Endothelial cell of umbilical vein (primary cell): Measurements from ENCODE around the gene RAB3C. TPM values are rescaled to one million over a fixed set of nuclear protein-coding genes. Genes with fewer than 3 reads are reported as not detected.

Experiments used
- BruUV-seq: library from RNA; stranded (reverse); fragments of 400-500 nt; replicated peaks from 2 replicates; lab custom pipeline; 2021; lab: Mats Ljungman, UMichigan
- CTCF ChIA-PET: fragments of 300-600, 350-600 bp; sonication (Branson Sonifier 250); formaldehyde crosslinking; loops from one replicate; lab custom pipeline; 2021; ENCODE audit warnings: antibody characterized with exemption, inconsistent platforms; lab: Charles Lee
- POLR2A ChIA-PET: fragments of 300-600, 350-600 bp; sonication (Branson Sonifier 250); formaldehyde crosslinking; loops from one replicate; lab custom pipeline; 2021; ENCODE audit warnings: antibody characterized with exemption, inconsistent platforms; lab: Charles Lee
- DNase-seq: peaks from one replicate; pipeline ENCODE4 v3.0.0-alpha.2; 2011; ENCODE audit warnings: low read depth, low spot score
- FAIRE-seq: peaks from 2 replicates; lab custom pipeline; 2011; peaks lifted over from hg19 to GRCh38; lab: Jason Lieb, UNC
- H2AFZ ChIP-seq: 2 replicates; pipeline ENCODE4 v1.6.0; 2012; ENCODE audit warnings: low read depth, low read length, control low read depth, inconsistent platforms
- H3K27ac ChIP-seq: 2 replicates; pipeline ENCODE4 v1.5.1; 2011; ENCODE audit warnings: low read depth, mild to moderate bottlenecking, control low read depth, low read length, moderate library complexity; ENCODE audit not compliant: insufficient read depth
- H3K27me3 ChIP-seq, 2 experiments: 2 replicates each; pipeline versions ENCODE4 v1.6.0 to v1.6.1; 2011; ENCODE audit warnings: low read length in 2 of 2, mixed read lengths in 1 of 2; ENCODE audit not compliant: control insufficient read depth in 2 of 2, insufficient read depth in 2 of 2
- H3K36me3 ChIP-seq, 2 experiments: 2 replicates in 1 of 2; 3 replicates in 1 of 2; pipeline ENCODE4 v1.5.1; 2011; ENCODE audit warnings: low read length in 2 of 2, mild to moderate bottlenecking in 1 of 2, moderate library complexity in 1 of 2; ENCODE audit not compliant: control insufficient read depth in 2 of 2, insufficient read depth in 2 of 2; ENCODE audit errors: extremely low read depth in 1 of 2
- H3K4me1 ChIP-seq: 3 replicates; pipeline ENCODE4 v1.5.1; 2011; ENCODE audit warnings: mild to moderate bottlenecking, low read length; ENCODE audit not compliant: control insufficient read depth, insufficient read depth; ENCODE audit errors: extremely low read depth
- H3K4me2 ChIP-seq: 2 replicates; pipeline ENCODE4 v1.6.1; 2011; ENCODE audit warnings: low read length, control low read depth, mixed read lengths; ENCODE audit not compliant: insufficient read depth
- H3K4me3 ChIP-seq, 3 experiments: fragments of 200-600 bp in 1 of 3; sonication (generic), shearing (Covaris generic) in 1 of 3; replicated peaks in 1 of 3; 2 replicates each; pipeline ENCODE4 v1.5.1; 2011 to 2016; ENCODE audit warnings: control low read depth in 3 of 3, low read length in 3 of 3, mild to moderate bottlenecking in 2 of 3, inconsistent platforms in 1 of 3, low read depth in 1 of 3, moderate library complexity in 1 of 3; ENCODE audit not compliant: insufficient read depth in 1 of 3
- H3K79me2 ChIP-seq: 2 replicates; pipeline ENCODE4 v1.6.0; 2012; ENCODE audit warnings: low read length, inconsistent platforms; ENCODE audit not compliant: control insufficient read depth, insufficient read depth
- H3K9ac ChIP-seq: replicated peaks from 2 replicates; pipeline ENCODE3; 2011; ENCODE audit warnings: low read length, control low read depth; ENCODE audit not compliant: insufficient read depth; ENCODE audit errors: extremely low read depth
- H3K9me1 ChIP-seq: replicated peaks from 3 replicates; pipeline ENCODE4 v1.6.0; 2011; ENCODE audit warnings: mild to moderate bottlenecking, low read length; ENCODE audit not compliant: control insufficient read depth, insufficient read depth; ENCODE audit errors: extremely low read depth
- H3K9me3 ChIP-seq: replicated peaks from 2 replicates; pipeline ENCODE4 v1.5.1; 2012; ENCODE audit warnings: low read length, inconsistent platforms; ENCODE audit not compliant: control insufficient read depth, insufficient read depth
- H4K20me1 ChIP-seq: replicated peaks from 2 replicates; pipeline ENCODE3; 2011; ENCODE audit warnings: mild to moderate bottlenecking, low read length; ENCODE audit not compliant: control insufficient read depth, insufficient read depth; ENCODE audit errors: extremely low read depth
- FOS ChIP-seq: IDR thresholded peaks from 2 replicates; pipeline ENCODE4 v1.6.1; 2011; ENCODE audit warnings: mild to moderate bottlenecking, low read length, moderate library complexity, borderline replicate concordance; ENCODE audit not compliant: insufficient read depth
- JUN ChIP-seq: IDR thresholded peaks from 2 replicates; pipeline ENCODE4 v1.6.1; 2011; ENCODE audit warnings: borderline replicate concordance, low read depth; ENCODE audit not compliant: insufficient read length, insufficient read depth
- MYC ChIP-seq: IDR thresholded peaks from one replicate; pipeline ENCODE4 v1.6.1; 2011; ENCODE audit warnings: mild to moderate bottlenecking, low read depth, low read length
- POLR2A ChIP-seq: IDR thresholded peaks from 2 replicates; pipeline ENCODE4 v1.6.1; 2012; ENCODE audit warnings: low read depth, mild to moderate bottlenecking, control low read depth, low read length
- POLR2AphosphoS5 ChIP-seq: IDR thresholded peaks from 2 replicates; pipeline ENCODE4 v1.6.1; 2012; ENCODE audit warnings: low read depth, mild to moderate bottlenecking, control low read depth, low read length, moderate library complexity; ENCODE audit not compliant: insufficient read depth
- dilution Hi-C: fragments of 300-500 bp; cut with MboI; formaldehyde crosslinking; loops from one replicate; pipeline ENCODE4 v1.15.0; 2019; ENCODE audit warnings: low sequenced_read_pairs; ENCODE audit not compliant: extremely low pct_ligation_motif_present
- intact Hi-C: fragments of 100-400 bp; cut with micrococcal nuclease; formaldehyde crosslinking; loops from one replicate; pipeline ENCODE4 v1.10.0; 2022
- polyA plus RNA-seq, 4 experiments: library from polyadenylated mRNA; depleted of rRNA in 3 of 4; stranded (reverse) in 3 of 4; unstranded in 1 of 4; fragments of >200 nt; gene quantifications; 2 replicates each; pipeline versions ENCODE4 v1.2.1 to v1.2.3, GENCODE V29; 2011 to 2012; ENCODE audit warnings: missing spikeins in 1 of 4
- total RNA-seq: library from RNA; stranded (reverse); gene quantifications from 2 replicates; pipeline ENCODE4 v1.2.3, GENCODE V29; 2021

RAB3C gene
- total and polyA plus RNA-seq, 2 donors (not counting 3 experiments of a cell fraction or from before 2014, with no cell fraction given), result 0.04 to 0.66 TPM

DNA sequence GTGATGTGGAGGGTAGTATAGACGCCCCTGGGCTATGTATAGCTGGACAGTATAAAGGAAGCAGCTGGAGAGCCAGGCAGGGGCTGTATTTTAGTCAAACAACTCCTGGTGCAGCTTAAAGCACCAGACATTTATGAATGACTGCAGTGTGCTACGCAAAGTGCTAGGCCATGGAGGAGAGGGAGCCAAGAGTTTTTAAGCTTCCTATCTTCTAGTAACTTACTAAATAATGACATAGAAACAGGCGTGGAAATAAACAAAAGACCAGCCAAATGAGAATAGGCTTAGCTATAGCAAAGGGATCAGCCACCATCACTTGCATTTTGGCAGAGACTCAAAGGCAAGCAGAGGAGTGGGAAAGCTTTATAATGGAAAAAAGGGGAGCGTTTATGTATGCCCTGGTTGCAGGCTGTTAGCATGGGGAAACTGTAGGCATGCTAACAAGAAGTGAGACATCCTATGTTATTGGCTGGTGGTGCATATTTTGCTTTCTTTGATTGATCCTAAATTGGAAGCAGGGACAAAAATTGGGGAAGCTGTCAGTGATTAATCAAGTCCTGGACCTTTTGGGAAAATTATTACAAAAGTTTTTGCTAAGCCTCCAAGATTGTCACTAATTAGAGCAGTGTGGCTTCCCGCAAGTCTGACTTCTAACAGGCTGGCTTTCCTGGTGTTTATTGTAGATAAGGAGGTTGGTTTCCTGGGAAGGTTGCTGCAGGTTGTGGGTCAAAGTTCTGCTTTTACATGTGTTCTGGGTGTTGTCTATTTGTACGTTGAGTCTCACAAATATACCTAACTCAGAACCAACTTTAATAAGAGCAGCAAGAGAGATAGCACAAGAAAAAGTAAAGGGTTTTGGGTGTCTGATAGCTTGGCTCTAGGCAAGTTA, 46.6 kb downstream of the RAB3C start:
- TF ChIP-seq POLR2A (peak; percentile 40), JUN (no peak), FOS (no peak), MYC (no peak)
- intact Hi-C loops (no loop called here), dilution Hi-C loops (no loop called here)
- peak overlapping the region; percentile 42 for H3K27ac ChIP-seq
- ChIA-PET POLR2A (interaction anchor here (0.8 kb wide), 1 partner anchor 38 kb away, joined by 3 read pairs; no protein-coding TSS in a partner anchor), CTCF (interaction anchor here (0.8 to 1.8 kb wide), 7 partner anchors 9 to 130 kb away, joined by 3 to 5 read pairs (median 3); no protein-coding TSS in a partner anchor)
- H3K9ac ChIP-seq, result no peak overlapping the region
- no peaks in the 10 kb centered on the region for H3K79me2 ChIP-seq
- H3K36me3 ChIP-seq, result no peaks in the 10 kb centered on the region
- H3K9me3 ChIP-seq, result no peaks in the 10 kb centered on the region
- H3K9me1 ChIP-seq, result no peaks in the 10 kb centered on the region
- peak; percentile 77 for FAIRE-seq
- DNase-seq, result peak; percentile 89
- no TSS peak for BruUV-seq
- peak overlapping the region; percentile 32 for H2AFZ ChIP-seq
- H3K4me3 ChIP-seq, result no peak overlapping the region
- H4K20me1 ChIP-seq, result no peaks in the 10 kb centered on the region
- H3K27me3 ChIP-seq, result no peaks in the 10 kb centered on the region
- H3K4me1 ChIP-seq, result peaks cover 6% of the 10 kb centered on the region
- no peak overlapping the region for H3K4me2 ChIP-seq

GRCh38 chr5:58631895-58632294, 49.0 kb downstream of the RAB3C start:
- dilution Hi-C loops, result no loop called here
- H3K27me3 ChIP-seq, result no peaks in the 10 kb centered on the region
- TF ChIP-seq MYC (no peak), POLR2A (no peak), POLR2AphosphoS5 (no peak)
- POLR2A ChIA-PET, result no interaction called here
- H3K9me3 ChIP-seq, result no peaks in the 10 kb centered on the region
- H3K79me2 ChIP-seq, result no peaks in the 10 kb centered on the region
- no peaks in the 10 kb centered on the region for H3K36me3 ChIP-seq
- CTCF ChIA-PET, result no interaction called here
- H2AFZ ChIP-seq, result no peak overlapping the region
- H3K9ac ChIP-seq, result no peak overlapping the region
- DNase-seq (no peak), FAIRE-seq (no peak)
- no TSS peak for BruUV-seq
- peaks cover 6% of the 10 kb centered on the region for H3K4me1 ChIP-seq
- H3K4me2 ChIP-seq, result no peak overlapping the region
- no peak overlapping the region for H3K4me3 ChIP-seq
- intact Hi-C loops, result no loop called here
- H3K27ac ChIP-seq, result no peak overlapping the region
- no peaks in the 10 kb centered on the region for H4K20me1 ChIP-seq
- no peaks in the 10 kb centered on the region for H3K9me1 ChIP-seq
